Astrocyte (in vitro differentiated cells and primary cell): Measurements from ENCODE around the gene FSTL1. TPM values are rescaled to one million over a fixed set of nuclear protein-coding genes. Genes with fewer than 3 reads are reported as not detected.
A peak's percentile ranks its signal among the peaks of the same experiment; 100 is the strongest.

Experiments
- DNase-seq: peaks from one replicate; pipeline ENCODE4 v3.0.0-alpha.2; 2010; ENCODE audit warnings: low read depth
- FAIRE-seq: peaks from 2 replicates; lab custom pipeline; 2011; peaks lifted over from hg19 to GRCh38; lab: Jason Lieb, UNC
- H2AFZ ChIP-seq: 2 replicates; pipeline ENCODE4 v1.6.0; 2012; ENCODE audit warnings: low read depth, low read length, inconsistent platforms
- H3K27ac ChIP-seq: 2 replicates; pipeline ENCODE4 v1.5.1; 2011; ENCODE audit warnings: low read depth, low read length, inconsistent platforms
- H3K27me3 ChIP-seq: 2 replicates; pipeline ENCODE4 v1.6.0; 2011; ENCODE audit warnings: low read length, inconsistent platforms; ENCODE audit not compliant: insufficient read depth
- H3K36me3 ChIP-seq: 2 replicates; pipeline ENCODE4 v1.5.1; 2011; ENCODE audit warnings: low read length, inconsistent platforms; ENCODE audit not compliant: insufficient read depth
- H3K4me1 ChIP-seq: 2 replicates; pipeline ENCODE4 v1.5.1; 2011; ENCODE audit warnings: low read length, inconsistent platforms; ENCODE audit not compliant: insufficient read depth
- H3K4me2 ChIP-seq: 2 replicates; pipeline ENCODE4 v1.6.0; 2012; ENCODE audit warnings: low read length, inconsistent platforms
- H3K4me3 ChIP-seq: 2 replicates; pipeline ENCODE4 v1.5.1; 2011; ENCODE audit warnings: low read depth, mild to moderate bottlenecking, low read length, inconsistent platforms; ENCODE audit not compliant: insufficient read depth
- H3K79me2 ChIP-seq: 2 replicates; pipeline ENCODE4 v1.6.0; 2012; ENCODE audit warnings: mild to moderate bottlenecking, low read length, inconsistent platforms; ENCODE audit not compliant: insufficient read depth
- H3K9ac ChIP-seq: 2 replicates; pipeline ENCODE4 v1.6.0; 2012; ENCODE audit warnings: mild to moderate bottlenecking, low read length, inconsistent platforms
- H3K9me3 ChIP-seq: 2 replicates; pipeline ENCODE4 v1.5.1; 2012; ENCODE audit warnings: low read depth, mild to moderate bottlenecking, low read length, inconsistent platforms; ENCODE audit not compliant: insufficient read depth
- H4K20me1 ChIP-seq: 2 replicates; pipeline ENCODE4 v1.6.0; 2012; ENCODE audit warnings: low read length, inconsistent platforms; ENCODE audit not compliant: insufficient read depth
- H3K27ac Mint-ChIP-seq: one replicate; pipeline ENCODE4 v1.8.0; 2021; ENCODE audit warnings: mild to moderate bottlenecking, mixed read lengths; ENCODE audit not compliant: unreplicated experiment
- H3K27me3 Mint-ChIP-seq: one replicate; pipeline ENCODE4 v1.8.0; 2021; ENCODE audit warnings: low read depth, mixed read lengths; ENCODE audit not compliant: unreplicated experiment
- H3K36me3 Mint-ChIP-seq: one replicate; pipeline ENCODE4 v1.8.0; 2021; ENCODE audit warnings: low read depth, mixed read lengths; ENCODE audit not compliant: unreplicated experiment
- H3K4me1 Mint-ChIP-seq: one replicate; pipeline ENCODE4 v1.8.0; 2021; ENCODE audit warnings: low read depth, mixed read lengths; ENCODE audit not compliant: unreplicated experiment
- H3K4me3 Mint-ChIP-seq: one replicate; pipeline ENCODE4 v1.8.0; 2021; ENCODE audit warnings: mild to moderate bottlenecking, moderate library complexity, mixed read lengths; ENCODE audit not compliant: unreplicated experiment
- H3K9me3 Mint-ChIP-seq: one replicate; pipeline ENCODE4 v1.8.0; 2021; ENCODE audit warnings: mild to moderate bottlenecking, mixed read lengths; ENCODE audit not compliant: unreplicated experiment
- EZH2 ChIP-seq: IDR thresholded peaks from 2 replicates; pipeline ENCODE4 v1.6.1; 2012; ENCODE audit warnings: mild to moderate bottlenecking, low read length, inconsistent platforms; ENCODE audit not compliant: insufficient read depth
- total RNA-seq: library from RNA; stranded (reverse); gene quantifications from 2 replicates; pipeline ENCODE4 v1.2.1, GENCODE V29; 2021
- TF ChIP-seq, protein P1 (sequence below): IDR thresholded peaks from 2 replicates; pipeline ENCODE4 v1.5.1; 2011; ENCODE audit warnings: low read depth, mild to moderate bottlenecking, inconsistent platforms, low read length, moderate library complexity; ENCODE audit not compliant: insufficient read depth

The FSTL1 gene
- total RNA-seq, 1 donor from 2014 or later, result 1,010 TPM

GRCh38 chr3:120432150-120432860, 18.5 kb downstream of the FSTL1 start:
- peak overlapping the region; percentile 64 for H3K9ac ChIP-seq
- no peak overlapping the region for H2AFZ ChIP-seq
- no peaks in the 10 kb centered on the region for H3K27me3 Mint-ChIP-seq
- peaks cover 53% of the 10 kb centered on the region for H4K20me1 ChIP-seq
- H3K27me3 ChIP-seq, result no peaks in the 10 kb centered on the region
- H3K36me3 Mint-ChIP-seq, result peaks cover 35% of the 10 kb centered on the region
- H3K9me3 Mint-ChIP-seq, result no peaks in the 10 kb centered on the region
- peak overlapping the region; percentile 93 for H3K27ac Mint-ChIP-seq
- no peak overlapping the region for H3K4me3 ChIP-seq
- H3K4me3 Mint-ChIP-seq, result peak overlapping the region; percentile 52
- peaks cover 100% of the 10 kb centered on the region for H3K79me2 ChIP-seq
- peaks cover 80% of the 10 kb centered on the region for H3K4me1 Mint-ChIP-seq
- peak overlapping the region; percentile 87 for H3K27ac ChIP-seq
- H3K36me3 ChIP-seq, result peaks cover 45% of the 10 kb centered on the region
- H3K4me1 ChIP-seq, result peaks cover 90% of the 10 kb centered on the region
- H3K4me2 ChIP-seq, result peak overlapping the region; percentile 56
- peak; percentile 60 for FAIRE-seq
- peak; percentile 94 for DNase-seq
- no peak for TF ChIP-seq EZH2
- TF ChIP-seq, protein P1, sequence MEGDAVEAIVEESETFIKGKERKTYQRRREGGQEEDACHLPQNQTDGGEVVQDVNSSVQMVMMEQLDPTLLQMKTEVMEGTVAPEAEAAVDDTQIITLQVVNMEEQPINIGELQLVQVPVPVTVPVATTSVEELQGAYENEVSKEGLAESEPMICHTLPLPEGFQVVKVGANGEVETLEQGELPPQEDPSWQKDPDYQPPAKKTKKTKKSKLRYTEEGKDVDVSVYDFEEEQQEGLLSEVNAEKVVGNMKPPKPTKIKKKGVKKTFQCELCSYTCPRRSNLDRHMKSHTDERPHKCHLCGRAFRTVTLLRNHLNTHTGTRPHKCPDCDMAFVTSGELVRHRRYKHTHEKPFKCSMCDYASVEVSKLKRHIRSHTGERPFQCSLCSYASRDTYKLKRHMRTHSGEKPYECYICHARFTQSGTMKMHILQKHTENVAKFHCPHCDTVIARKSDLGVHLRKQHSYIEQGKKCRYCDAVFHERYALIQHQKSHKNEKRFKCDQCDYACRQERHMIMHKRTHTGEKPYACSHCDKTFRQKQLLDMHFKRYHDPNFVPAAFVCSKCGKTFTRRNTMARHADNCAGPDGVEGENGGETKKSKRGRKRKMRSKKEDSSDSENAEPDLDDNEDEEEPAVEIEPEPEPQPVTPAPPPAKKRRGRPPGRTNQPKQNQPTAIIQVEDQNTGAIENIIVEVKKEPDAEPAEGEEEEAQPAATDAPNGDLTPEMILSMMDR, result no peak
- no peaks in the 10 kb centered on the region for H3K9me3 ChIP-seq

DNA sequence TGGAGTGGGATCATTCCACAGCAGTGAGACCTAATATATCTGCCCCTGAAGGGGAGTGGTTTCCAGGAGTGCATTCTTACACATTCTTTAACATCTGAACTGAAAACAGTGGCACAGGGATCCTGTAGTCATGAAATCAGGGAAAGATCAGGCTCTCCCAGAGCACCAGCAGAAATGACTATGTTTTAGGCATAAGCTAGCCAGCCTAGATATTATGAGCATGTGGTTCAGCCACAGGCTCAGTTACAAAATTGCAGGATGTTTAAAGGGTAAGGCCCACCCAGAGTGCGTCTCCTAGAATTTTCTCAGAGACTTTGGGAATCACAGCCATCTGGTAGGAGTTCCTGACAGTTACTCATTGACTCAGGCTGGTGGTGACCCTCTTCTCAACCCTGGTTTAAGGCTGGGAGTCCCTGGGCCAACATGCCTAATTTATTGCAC, 20.9 kb downstream of the FSTL1 start:
- DNase-seq, result peak; percentile 84
- peaks cover 90% of the 10 kb centered on the region for H3K4me1 ChIP-seq
- peaks cover 78% of the 10 kb centered on the region for H3K4me1 Mint-ChIP-seq
- H3K27ac ChIP-seq, result peak overlapping the region; percentile 87
- peaks cover 40% of the 10 kb centered on the region for H3K36me3 Mint-ChIP-seq
- H3K27me3 ChIP-seq, result no peaks in the 10 kb centered on the region
- H4K20me1 ChIP-seq, result peaks cover 59% of the 10 kb centered on the region
- H3K36me3 ChIP-seq, result peaks cover 49% of the 10 kb centered on the region
- TF ChIP-seq, protein P1, result no peak
- TF ChIP-seq EZH2, result no peak
- peak overlapping the region; percentile 63 for H3K27ac Mint-ChIP-seq
- no peaks in the 10 kb centered on the region for H3K9me3 Mint-ChIP-seq
- peak overlapping the region; percentile 47 for H3K4me3 Mint-ChIP-seq
- H3K4me3 ChIP-seq, result no peak overlapping the region
- H3K9me3 ChIP-seq, result no peaks in the 10 kb centered on the region
- H3K9ac ChIP-seq, result peak overlapping the region; percentile 70
- H3K27me3 Mint-ChIP-seq, result no peaks in the 10 kb centered on the region
- no peak overlapping the region for H2AFZ ChIP-seq
- peak overlapping the region; percentile 54 for H3K4me2 ChIP-seq
- FAIRE-seq, result no peak
- peaks cover 100% of the 10 kb centered on the region for H3K79me2 ChIP-seq

DNA sequence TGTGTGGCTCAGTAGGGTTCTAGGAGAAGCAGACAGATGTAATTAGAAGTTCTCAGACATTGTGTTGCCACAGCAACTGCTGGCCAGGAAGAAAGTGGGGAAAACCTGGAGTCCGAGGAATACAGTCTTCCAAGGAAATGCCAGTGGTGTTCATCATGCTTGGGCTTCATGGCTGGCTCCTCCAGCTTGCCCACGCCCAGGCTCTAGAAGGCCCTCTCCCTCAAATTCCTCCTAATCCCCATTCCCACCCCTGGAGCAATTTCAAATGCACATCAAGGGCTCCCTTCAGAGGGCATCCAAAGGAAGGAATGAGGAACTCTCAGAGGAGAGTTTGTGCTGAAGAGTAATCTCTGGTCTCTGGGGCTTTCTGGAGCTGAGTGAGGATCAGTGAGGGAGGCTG, 21.9 kb downstream of the FSTL1 start:
- H3K27me3 Mint-ChIP-seq, result no peaks in the 10 kb centered on the region
- Histone ChIP-seq H3K36me3 (peaks cover 46% of the 10 kb centered on the region), H3K4me1 (peaks cover 88% of the 10 kb centered on the region), H3K4me3 (no peak overlapping the region), H2AFZ (no peak overlapping the region), H3K27me3 (no peaks in the 10 kb centered on the region), H3K9me3 (no peaks in the 10 kb centered on the region), H3K9ac (peak overlapping the region; percentile 70), H3K79me2 (peaks cover 100% of the 10 kb centered on the region), H4K20me1 (peaks cover 53% of the 10 kb centered on the region), H3K4me2 (peak overlapping the region; percentile 54), H3K27ac (peak overlapping the region; percentile 87)
- FAIRE-seq, result no peak
- no peaks in the 10 kb centered on the region for H3K9me3 Mint-ChIP-seq
- no peak overlapping the region for H3K4me3 Mint-ChIP-seq
- peaks cover 39% of the 10 kb centered on the region for H3K36me3 Mint-ChIP-seq
- H3K4me1 Mint-ChIP-seq, result peaks cover 78% of the 10 kb centered on the region
- H3K27ac Mint-ChIP-seq, result peak overlapping the region; percentile 41
- TF ChIP-seq EZH2, result no peak
- TF ChIP-seq, protein P1, result no peak
- peak; percentile 68 for DNase-seq
